GM18505 (cell line): Measurements from ENCODE around the gene SLC28A3.

ENCODE experiments used
- ATAC-seq: cut with Tn5 transposase; IDR thresholded peaks from one replicate; pipeline ENCODE4 v1.9.1; 2021; ENCODE audit not compliant: unreplicated experiment
- POLR2A ChIP-seq: IDR thresholded peaks from 4 replicates; pipeline ENCODE4 v1.6.1; 2011; ENCODE audit warnings: borderline replicate concordance; ENCODE audit not compliant: insufficient read depth, insufficient read length; ENCODE audit errors: extremely low read depth

Gene SLC28A3

DNA sequence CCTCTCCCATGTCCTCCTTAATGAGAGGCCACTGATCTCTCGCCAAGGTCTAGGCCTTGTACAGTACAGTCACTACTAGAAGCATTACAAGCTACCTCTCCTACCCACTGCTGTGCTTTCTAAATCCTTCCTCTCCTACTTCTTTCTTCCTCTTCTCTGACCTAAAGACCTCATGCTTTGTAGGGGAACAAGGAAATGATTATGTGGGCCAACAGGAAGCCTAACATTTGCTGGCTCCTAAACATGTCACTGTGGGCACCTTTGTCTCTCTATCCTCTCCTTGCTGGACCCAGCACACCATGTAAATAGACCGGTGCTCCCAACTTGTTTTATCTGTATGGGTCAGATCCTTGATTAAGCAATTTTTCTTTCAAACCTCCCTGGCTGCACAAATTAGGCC, 16.7 kb downstream of the SLC28A3 start:
- ATAC-seq: no peak
- no peak for TF ChIP-seq POLR2A

DNA sequence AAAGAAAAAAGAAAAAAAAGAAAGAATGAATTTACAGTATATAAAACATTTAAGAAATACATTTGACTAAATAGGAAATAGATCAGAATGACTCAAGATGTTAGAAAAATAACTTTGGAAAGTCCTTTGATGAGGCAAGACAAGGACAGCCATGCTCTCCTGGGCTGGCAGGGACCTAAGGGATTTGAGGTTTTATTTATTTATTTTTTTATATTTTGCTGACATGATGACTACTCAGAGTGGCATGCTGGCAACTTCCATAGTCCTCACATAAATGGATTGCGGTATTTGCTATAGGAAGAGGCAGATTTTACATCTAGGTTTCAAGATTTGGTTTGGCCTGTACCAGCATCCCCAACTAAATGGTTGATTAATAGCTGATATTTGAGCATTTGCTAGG, 17.7 kb downstream of the SLC28A3 start:
- no peak for TF ChIP-seq POLR2A
- ATAC-seq: no peak

DNA sequence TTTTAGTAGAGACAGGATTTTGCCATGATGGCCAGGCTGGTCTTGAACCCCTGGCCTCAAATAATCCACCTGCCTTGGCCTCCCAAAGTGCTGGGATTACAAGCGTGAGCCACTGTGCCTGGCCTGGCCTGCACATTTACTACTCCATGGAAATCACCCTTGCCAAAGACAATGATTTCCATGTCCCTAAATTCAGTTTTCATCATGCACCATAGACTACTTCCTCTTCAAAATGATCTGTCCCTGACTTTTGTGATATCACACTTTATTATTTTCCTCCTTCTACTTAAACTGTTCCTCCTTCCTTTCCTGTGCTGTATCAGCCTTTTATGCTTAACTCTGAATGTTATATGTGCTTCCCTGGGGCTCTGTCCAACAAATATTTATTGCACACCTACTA, 20.3 kb downstream of the SLC28A3 start:
- ATAC-seq: no peak
- TF ChIP-seq POLR2A: no peak

DNA sequence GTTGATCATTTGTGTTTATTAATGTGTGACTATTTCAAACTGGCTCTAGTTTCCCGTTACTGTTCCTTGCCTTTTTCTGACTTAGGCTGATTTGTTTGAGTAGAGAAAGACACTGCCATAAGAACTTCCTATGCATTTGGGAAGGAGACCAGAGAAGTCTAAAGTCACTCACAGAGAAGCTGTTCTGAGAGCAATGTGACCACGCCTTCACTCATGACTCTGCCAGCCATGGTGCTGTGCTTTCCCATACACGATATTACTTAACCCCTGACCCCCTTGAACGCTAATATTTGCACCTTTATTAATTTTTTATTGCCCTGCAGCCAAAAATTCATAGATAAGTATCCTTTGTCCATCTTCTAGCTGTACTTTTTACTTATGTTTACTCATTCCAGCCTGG, 20.9 kb downstream of the SLC28A3 start:
- no peak for TF ChIP-seq POLR2A

DNA sequence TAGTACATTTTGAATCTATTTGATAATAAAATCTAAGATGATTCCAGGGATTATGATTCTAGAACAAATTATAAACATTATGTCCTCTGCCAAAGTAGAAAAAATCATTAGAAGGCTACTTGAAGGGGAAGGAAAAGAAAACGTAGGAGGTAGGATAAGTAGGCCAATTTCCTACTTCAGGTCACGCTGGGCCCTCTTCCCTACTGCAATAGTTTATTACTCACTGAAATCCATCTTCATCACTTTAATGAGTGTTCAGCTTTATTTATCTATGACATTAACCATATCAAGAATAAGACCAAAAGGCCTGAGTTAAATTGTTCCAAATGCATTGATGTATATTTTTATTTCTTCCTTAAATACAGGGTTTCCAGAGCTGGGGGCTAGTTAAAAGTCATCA, 21.6 kb downstream of the SLC28A3 start:
- ATAC-seq: no peak
- no peak for TF ChIP-seq POLR2A

More for the DNA sequence above, 20.9 kb downstream of the SLC28A3 start:
- no peak for ATAC-seq

DNA sequence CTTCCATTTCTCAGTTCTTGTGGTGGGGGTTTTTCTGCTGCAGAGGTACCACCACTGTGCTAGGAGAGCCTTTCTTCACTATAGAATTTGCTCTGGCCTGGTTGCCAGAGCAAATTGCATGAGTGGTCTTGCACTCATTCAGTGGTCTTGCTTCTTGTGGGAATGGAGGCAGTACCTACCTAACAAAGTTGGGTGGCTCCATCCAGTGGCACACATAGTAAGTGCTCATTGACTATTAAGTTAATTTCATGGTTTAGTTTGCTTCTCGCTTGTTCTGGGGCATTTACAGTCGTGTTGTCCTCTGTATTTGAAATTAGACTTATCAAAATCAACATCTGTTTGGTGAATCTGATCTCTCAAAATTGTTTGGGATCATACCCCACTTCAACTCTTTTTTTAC, 23.0 kb downstream of the SLC28A3 start:
- no peak for TF ChIP-seq POLR2A
- ATAC-seq: no peak

DNA sequence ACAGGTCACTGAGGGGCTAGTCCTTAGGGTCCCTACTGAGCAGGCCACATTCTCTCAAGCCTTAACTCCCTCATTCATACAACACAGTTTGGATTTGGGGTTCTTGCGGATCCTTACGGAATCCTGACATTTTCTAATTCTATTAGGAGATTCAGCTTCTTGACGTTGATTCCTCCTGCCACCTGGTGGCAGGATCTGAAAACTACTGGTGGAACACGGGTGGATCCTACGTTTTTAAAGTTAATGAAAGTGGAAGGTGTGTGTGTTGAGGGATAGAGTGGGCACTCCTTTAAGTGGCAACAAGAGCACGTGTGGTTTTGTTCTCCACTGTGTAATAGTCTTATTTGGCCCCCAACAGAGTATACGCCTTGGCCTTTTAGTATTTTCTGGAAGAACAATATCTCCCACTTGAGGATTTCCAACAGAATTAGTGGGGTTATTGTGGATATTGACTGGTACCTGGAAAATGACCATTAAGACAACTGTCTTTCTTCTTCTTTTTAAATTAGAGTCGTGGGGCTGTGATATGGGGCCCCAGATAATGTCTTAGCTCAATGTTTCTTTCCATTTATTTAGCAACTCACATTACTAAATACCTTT, 25.2 kb downstream of the SLC28A3 start:
- no peak for ATAC-seq
- no peak for TF ChIP-seq POLR2A

DNA sequence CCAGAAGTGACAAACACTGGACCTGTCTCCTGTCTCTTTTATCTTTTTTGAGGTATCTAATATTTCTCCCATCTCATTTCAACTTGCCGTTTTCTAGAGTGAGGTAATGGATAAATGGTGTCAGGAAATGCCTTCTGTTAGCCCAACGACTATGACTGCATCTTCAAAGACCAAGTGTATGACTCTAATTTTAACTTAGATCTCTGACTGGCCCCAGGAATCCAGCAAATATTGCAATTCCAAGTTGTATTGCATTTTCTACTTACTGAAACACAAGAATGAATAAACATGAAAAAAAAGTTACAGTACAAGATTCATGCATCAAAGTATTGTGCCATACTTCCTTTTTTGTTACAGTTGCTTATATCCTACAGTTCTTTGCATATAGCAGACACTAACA, 26.3 kb downstream of the SLC28A3 start:
- ATAC-seq: no peak
- no peak for TF ChIP-seq POLR2A

DNA sequence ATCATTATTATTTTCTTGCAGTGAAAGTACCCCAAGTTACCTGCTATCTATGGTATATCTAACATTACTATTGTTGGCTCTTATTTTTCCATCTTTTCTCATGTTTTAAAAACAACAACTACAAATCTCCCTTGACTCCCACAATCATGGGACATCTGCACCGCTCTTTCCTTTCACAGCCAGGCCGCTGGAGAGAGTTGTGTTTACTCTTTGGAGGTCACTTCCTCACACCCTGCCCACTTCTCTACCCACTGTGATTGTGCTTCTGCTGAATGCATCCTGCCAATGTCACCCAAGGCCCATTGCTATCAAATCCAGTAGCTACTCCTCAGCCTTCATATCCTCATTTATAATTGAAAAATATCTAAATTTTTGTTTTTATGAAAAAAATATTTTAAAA, 29.7 kb downstream of the SLC28A3 start:
- ATAC-seq: no peak
- no peak for TF ChIP-seq POLR2A

DNA sequence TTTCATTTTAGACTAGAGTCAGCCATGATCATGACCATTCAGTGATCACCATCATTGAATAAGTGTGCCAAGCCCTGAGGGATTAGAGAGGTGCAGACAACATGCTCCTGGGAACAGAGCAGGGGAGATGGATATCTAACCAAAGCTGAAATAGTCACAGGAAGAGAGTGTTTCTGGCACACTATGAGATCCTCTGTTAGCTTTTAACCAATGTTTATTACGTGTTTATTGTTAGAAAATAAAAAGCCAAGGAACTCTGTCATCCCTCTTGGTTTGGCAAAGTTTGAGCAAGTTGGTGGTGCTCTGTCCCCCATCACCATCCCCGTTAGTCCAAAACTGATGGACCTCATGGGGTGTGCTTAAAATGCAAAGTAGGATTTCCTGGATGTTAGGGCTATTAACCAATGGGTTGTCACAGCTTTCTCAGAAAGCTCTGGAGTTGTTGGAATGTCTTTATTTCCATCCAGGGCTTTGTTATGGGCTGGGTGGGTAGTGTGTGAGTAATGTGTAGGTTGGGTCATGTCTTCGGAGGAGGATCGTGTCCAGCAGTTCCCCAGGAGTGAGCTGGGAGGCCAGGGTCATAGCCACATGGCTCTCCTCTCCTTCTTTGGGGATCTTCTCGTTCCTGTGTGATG, 34.9 kb downstream of the SLC28A3 start:
- no peak for TF ChIP-seq POLR2A
- ATAC-seq: no peak

DNA sequence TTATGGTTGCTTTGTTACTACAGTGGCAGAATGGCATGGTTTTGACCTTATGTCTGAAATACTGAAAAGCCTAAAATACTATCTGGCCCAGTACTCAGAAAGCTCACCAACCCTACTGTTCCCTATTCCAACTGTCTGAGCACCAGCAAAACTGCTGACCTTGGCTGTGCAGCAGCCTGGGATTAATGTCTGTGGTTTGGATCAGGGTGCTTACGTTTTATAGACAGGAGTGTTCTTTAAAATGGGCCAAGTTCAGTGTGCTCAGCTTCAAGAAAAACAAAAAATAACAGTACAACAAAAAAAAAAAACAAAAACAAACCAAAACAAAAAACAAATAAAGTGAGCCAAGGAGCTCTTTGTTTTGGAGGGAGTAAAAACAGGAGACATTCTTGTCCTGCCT, 36.4 kb downstream of the SLC28A3 start:
- no peak for ATAC-seq
- no peak for TF ChIP-seq POLR2A

DNA sequence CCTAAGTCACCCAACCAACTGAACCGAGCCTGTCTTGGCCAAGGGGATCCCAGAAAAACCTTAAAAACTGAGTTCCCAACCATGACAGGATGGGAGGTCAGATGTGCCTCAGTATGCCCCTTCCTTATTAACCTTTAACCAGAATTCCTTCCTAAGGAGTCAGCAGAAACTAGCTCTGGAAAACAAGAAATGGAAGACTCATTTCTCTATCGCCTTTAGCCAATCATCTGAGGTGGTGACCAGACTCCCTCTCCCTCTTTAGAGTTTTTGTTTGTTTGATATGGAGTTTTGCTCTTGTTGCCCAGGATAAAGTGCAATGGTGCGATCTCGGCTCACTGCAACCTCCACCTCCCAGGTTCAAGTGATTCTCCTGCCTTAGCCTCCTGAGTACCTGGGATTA, 37.5 kb downstream of the SLC28A3 start:
- no peak for ATAC-seq
- no peak for TF ChIP-seq POLR2A

DNA sequence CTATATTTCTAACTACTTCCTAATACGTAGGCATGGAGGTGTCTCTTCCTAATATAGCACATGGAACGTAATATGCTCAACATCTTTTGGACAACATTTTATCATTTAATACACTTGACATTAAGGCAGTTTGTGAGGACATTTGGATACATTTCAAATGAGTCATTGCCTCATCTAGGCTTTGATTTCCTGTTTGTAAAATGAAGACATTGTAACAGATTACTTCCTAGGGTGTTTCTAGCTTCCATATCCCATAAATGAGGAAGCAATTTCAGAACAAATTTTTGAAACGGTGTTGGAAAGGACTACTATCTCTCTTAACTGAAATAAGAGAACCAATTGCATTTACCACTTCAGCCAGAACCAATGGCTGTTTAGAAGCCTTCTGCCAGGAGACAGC, 38.7 kb downstream of the SLC28A3 start:
- ATAC-seq: no peak
- TF ChIP-seq POLR2A: no peak

DNA sequence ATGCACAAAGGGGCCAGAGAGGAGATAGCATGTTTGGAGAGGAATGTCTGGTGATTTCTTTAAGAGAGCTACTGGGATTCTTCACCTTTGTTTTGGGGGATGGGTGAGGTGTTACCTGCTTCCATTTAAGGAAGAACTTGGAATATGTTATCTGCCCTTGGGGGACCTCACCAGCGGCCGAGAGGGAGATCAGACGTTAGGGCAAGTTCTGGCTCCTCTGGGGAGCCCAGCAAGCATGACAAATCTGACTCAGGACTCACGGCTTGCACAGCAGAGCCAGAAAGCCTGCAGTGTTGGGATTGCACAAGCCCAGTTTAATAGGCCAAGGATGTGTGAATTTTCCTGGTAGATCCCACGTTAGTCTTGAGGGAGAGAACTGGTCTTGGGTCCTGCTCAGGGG, 40.3 kb downstream of the SLC28A3 start:
- TF ChIP-seq POLR2A: no peak
- ATAC-seq: no peak
